IMR-90 (cell line): Measurements from ENCODE around the gene ATXN1. TPM values are rescaled to one million over a fixed set of nuclear protein-coding genes. Genes with fewer than 3 reads are reported as not detected.

Experiments used
- ATAC-seq: fragments of 200-7000 bp; cut with Tn5 transposase; 2 replicates; pipeline ENCODE4 v1.9.1; 2020; ENCODE audit warnings: low read depth, mild to moderate bottlenecking, moderate library complexity
- BruUV-seq: library from RNA; stranded (reverse); fragments of 400-500 nt; replicated peaks from 2 replicates; lab custom pipeline; 2021; lab: Mats Ljungman, UMichigan
- CTCF ChIA-PET: fragments of 300-600 bp; formaldehyde crosslinking; extraction: SDS; loops from one replicate; lab custom pipeline; 2021; ENCODE audit warnings: antibody characterized with exemption; lab: Yijun Ruan, JAX
- POLR2A ChIA-PET: fragments of 300-600 bp; sonication (Branson Sonifier 250); formaldehyde crosslinking; loops from one replicate; lab custom pipeline; 2022; ENCODE audit warnings: antibody characterized with exemption; ENCODE audit not compliant: unreplicated experiment; lab: Charles Lee
- DNase-seq: peaks from one replicate; pipeline ENCODE4 v3.0.0; 2013
- H2AFZ ChIP-seq: replicated peaks from 2 replicates; pipeline ENCODE3; 2013; ENCODE audit warnings: low read length, mild to moderate bottlenecking; ENCODE audit not compliant: poor library complexity
- H2AK5ac ChIP-seq: 2 replicates; pipeline ENCODE4 v1.6.1; 2013; ENCODE audit warnings: low read depth, low read length, inconsistent platforms
- H2AK9ac ChIP-seq: replicated peaks from 2 replicates; pipeline ENCODE3; 2013; ENCODE audit warnings: mild to moderate bottlenecking, low read depth, low read length, moderate library complexity; ENCODE audit not compliant: poor library complexity
- H2BK120ac ChIP-seq: 2 replicates; pipeline ENCODE4 v1.6.1; 2013; ENCODE audit warnings: low read depth, low read length, inconsistent platforms
- H2BK15ac ChIP-seq: 3 replicates; pipeline ENCODE4 v1.6.1; 2013; ENCODE audit warnings: low read depth, low read length, inconsistent platforms
- H2BK20ac ChIP-seq: 2 replicates; pipeline ENCODE4 v1.6.1; 2013; ENCODE audit warnings: low read depth, mild to moderate bottlenecking, inconsistent platforms, low read length, moderate library complexity
- H2BK5ac ChIP-seq: 2 replicates; pipeline ENCODE4 v1.6.1; 2013; ENCODE audit warnings: mild to moderate bottlenecking, low read depth, low read length, inconsistent platforms; ENCODE audit not compliant: poor library complexity, severe bottlenecking
- H3K14ac ChIP-seq: replicated peaks from 2 replicates; pipeline ENCODE4 v1.6.1; 2013; ENCODE audit warnings: low read depth, low read length, inconsistent platforms
- H3K18ac ChIP-seq: 2 replicates; pipeline ENCODE4 v1.6.1; 2013; ENCODE audit warnings: low read depth, low read length, control low read depth
- H3K23ac ChIP-seq: 2 replicates; pipeline ENCODE4 v1.6.1; 2013; ENCODE audit warnings: low read depth, low read length, inconsistent platforms
- H3K27ac ChIP-seq: 2 replicates; pipeline ENCODE4 v1.5.1; 2013; ENCODE audit warnings: mild to moderate bottlenecking, control low read depth, low read length; ENCODE audit not compliant: insufficient read depth
- H3K27me3 ChIP-seq: 2 replicates; pipeline ENCODE4 v1.6.1; 2013; ENCODE audit warnings: low read length; ENCODE audit not compliant: control insufficient read depth, insufficient read depth
- H3K36me3 ChIP-seq: 2 replicates; pipeline ENCODE4 v1.6.1; 2013; ENCODE audit warnings: low read length, mixed read lengths; ENCODE audit not compliant: control insufficient read depth, insufficient read depth
- H3K4ac ChIP-seq: 2 replicates; pipeline ENCODE4 v1.6.1; 2013; ENCODE audit warnings: low read depth, low read length, inconsistent platforms
- H3K4me1 ChIP-seq: 2 replicates; pipeline ENCODE4 v1.6.1; 2013; ENCODE audit warnings: low read length, mixed read lengths; ENCODE audit not compliant: control insufficient read depth, insufficient read depth
- H3K4me2 ChIP-seq: 2 replicates; pipeline ENCODE4 v1.6.1; 2013; ENCODE audit warnings: low read depth, mild to moderate bottlenecking, control low read depth, low read length, moderate library complexity
- H3K4me3 ChIP-seq: 2 replicates; pipeline ENCODE4 v1.5.1; 2013; ENCODE audit warnings: low read depth, mild to moderate bottlenecking, control low read depth, low read length, moderate library complexity; ENCODE audit not compliant: insufficient read depth
- H3K56ac ChIP-seq: 2 replicates; pipeline ENCODE4 v1.6.1; 2013; ENCODE audit warnings: low read length, inconsistent platforms; ENCODE audit not compliant: insufficient read depth; ENCODE audit errors: extremely low read depth
- H3K79me1 ChIP-seq, 2 experiments: 2 replicates each; pipeline ENCODE4 v1.6.1; 2013; ENCODE audit warnings: low read length in 2 of 2, inconsistent platforms in 1 of 2, low read depth in 1 of 2
- H3K9ac ChIP-seq: 2 replicates; pipeline ENCODE4 v1.6.1; 2013; ENCODE audit warnings: low read depth, low read length, control low read depth
- H3K9me1 ChIP-seq: 2 replicates; pipeline ENCODE4 v1.6.1; 2013; ENCODE audit warnings: low read length, inconsistent platforms; ENCODE audit not compliant: insufficient read depth
- H3K9me3 ChIP-seq: 2 replicates; pipeline ENCODE4 v1.6.1; 2013; ENCODE audit warnings: low read length; ENCODE audit not compliant: control insufficient read depth, insufficient read depth
- H4K20me1 ChIP-seq: 2 replicates; pipeline ENCODE4 v1.6.1; 2013; ENCODE audit warnings: low read length, inconsistent platforms; ENCODE audit not compliant: insufficient read depth
- H4K5ac ChIP-seq: 2 replicates; pipeline ENCODE4 v1.6.1; 2013; ENCODE audit warnings: mild to moderate bottlenecking, low read depth, low read length, control low read depth
- H4K8ac ChIP-seq, 2 experiments: 2 replicates each; pipeline ENCODE4 v1.6.1; 2013; ENCODE audit warnings: low read depth in 2 of 2, low read length in 2 of 2, control low read depth in 1 of 2, inconsistent platforms in 1 of 2
- H4K91ac ChIP-seq: 2 replicates; pipeline ENCODE4 v1.6.1; 2013; ENCODE audit warnings: low read depth, low read length, inconsistent platforms; ENCODE audit not compliant: insufficient read depth
- CEBPB ChIP-seq: IDR thresholded peaks from 2 replicates; pipeline ENCODE4 v1.6.1; 2012; ENCODE audit warnings: low read depth, low read length, improper control_type of control experiment
- ELK1 ChIP-seq: fragments of 150-350 bp; IDR thresholded peaks from 2 replicates; pipeline ENCODE4 v1.6.1; 2016; ENCODE audit warnings: low read depth, mild to moderate bottlenecking, low read length, moderate library complexity, borderline replicate concordance
- FOS ChIP-seq: fragments of 150-350 bp; IDR thresholded peaks from 2 replicates; pipeline ENCODE4 v1.6.1; 2016; ENCODE audit warnings: low read depth, low read length
- MAFK ChIP-seq: IDR thresholded peaks from 2 replicates; pipeline ENCODE4 v1.6.1; 2012; ENCODE audit warnings: low read depth, low read length, improper control_type of control experiment
- MAZ ChIP-seq: IDR thresholded peaks from 2 replicates; pipeline ENCODE4 v1.6.1; 2012; ENCODE audit warnings: low read depth, mild to moderate bottlenecking, low read length, improper control_type of control experiment, moderate library complexity, borderline replicate concordance
- RAD21 ChIP-seq: IDR thresholded peaks from 2 replicates; pipeline ENCODE4 v1.6.1; 2012; ENCODE audit warnings: low read length, improper control_type of control experiment
- RCOR1 ChIP-seq: IDR thresholded peaks from 2 replicates; pipeline ENCODE4 v1.6.1; 2012; ENCODE audit warnings: mild to moderate bottlenecking, low read length, improper control_type of control experiment; ENCODE audit not compliant: insufficient replicate concordance
- RFX5 ChIP-seq: IDR thresholded peaks from 2 replicates; pipeline ENCODE4 v1.8.0; 2012; ENCODE audit warnings: low read depth, mild to moderate bottlenecking, low read length, moderate library complexity
- WGBS, 2 experiments: methylation state at CpG; one replicate each; pipeline versions ENCODE4 v1.1.5 to v1.1.7; 2013; ENCODE audit warnings: missing lambda C conversion rate in 2 of 2; ENCODE audit not compliant: insufficient read length in 1 of 2; ENCODE audit errors: extremely low coverage in 2 of 2; 5-methylcytosine and 5-hydroxymethylcytosine counted together
- dilution Hi-C: fragments of 300-500 bp; cut with HindIII; formaldehyde crosslinking; loops from one replicate; pipeline ENCODE4 v1.14.3; 2018; ENCODE audit warnings: low sequenced_read_pairs; ENCODE audit not compliant: unreplicated experiment
- in situ Hi-C: fragments of 300-500 bp; cut with MboI; formaldehyde crosslinking; loops from 3 replicates; pipeline ENCODE4 v1.14.3; 2019; ENCODE audit warnings: low sequenced_read_pairs, inconsistent platforms, mixed read lengths
- intact Hi-C: fragments of 100-400 bp; cut with micrococcal nuclease; formaldehyde crosslinking; loops from 2 replicates; pipeline ENCODE4 v1.10.0; 2022
- polyA plus RNA-seq, 3 experiments: library from polyadenylated mRNA; depleted of rRNA; stranded (reverse); fragments of >200 nt; gene quantifications; 2 replicates each; pipeline ENCODE4 v1.2.3, GENCODE V29; 2012; ENCODE audit warnings: low replicate concordance in 1 of 3
- total RNA-seq: library from RNA; depleted of rRNA; stranded (reverse); fragments of >200 nt; gene quantifications from 2 replicates; pipeline ENCODE4 v1.2.3, GENCODE V29; 2012
- TF ChIP-seq, protein P1 (sequence below): fragments of 150-350 bp; IDR thresholded peaks from 2 replicates; pipeline ENCODE4 v1.6.1; 2017; ENCODE audit warnings: mild to moderate bottlenecking, antibody characterized with exemption, low read length, low read depth

ATXN1 gene
- total and polyA plus RNA-seq, 2 of the 4 experiments (the other 2 are of a cell fraction) = 7.3 to 11.1 TPM

DNA sequence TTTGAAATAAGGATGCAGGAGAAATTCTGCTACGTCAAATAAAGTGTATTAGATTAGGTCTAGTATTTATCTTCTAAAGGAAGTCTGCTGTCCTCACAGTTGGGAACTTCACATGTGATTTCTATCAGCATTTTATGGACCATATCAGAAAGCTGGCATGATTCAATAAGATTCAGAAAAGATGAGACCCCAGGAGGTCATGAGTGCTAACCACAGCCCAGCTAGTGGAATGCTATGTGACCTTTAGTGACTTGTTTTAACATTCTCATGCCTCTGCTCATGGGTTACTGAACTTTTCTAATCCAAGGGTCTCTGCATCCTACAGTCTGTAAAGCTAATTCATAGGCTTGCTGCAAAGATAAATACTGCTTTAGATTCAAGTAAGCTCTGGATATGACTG lies 372.8 kb downstream of the ATXN1 start:
- H2BK5ac ChIP-seq = no peak overlapping the region
- H4K5ac ChIP-seq = no peak overlapping the region; the same call in 1 of the 2 replicates
- no peak overlapping the region for H3K9ac ChIP-seq
- H3K56ac ChIP-seq = no peak overlapping the region
- H2BK120ac ChIP-seq = peak overlapping the region; percentile 47; the same call in 1 of the 2 replicates
- DNase-seq (peak; percentile 43), ATAC-seq (peak; percentile 66)
- dilution Hi-C loops (no loop called here), intact Hi-C loops (no loop called here), in situ Hi-C loops (no loop called here)
- H2AK5ac ChIP-seq = no peak overlapping the region; the same call in 1 of the 2 replicates
- peaks cover 19% of the 10 kb centered on the region for H3K4me1 ChIP-seq
- no peaks in the 10 kb centered on the region; the same call in none of the 2 replicates for H3K36me3 ChIP-seq
- ChIA-PET POLR2A (no interaction called here), CTCF (no interaction called here)
- no peak overlapping the region for H3K4me3 ChIP-seq
- 0 out of 2 replicates have a peak overlapping the region, but pooled peaks have one; percentile 36 for H3K4me2 ChIP-seq
- H3K14ac ChIP-seq = peak overlapping the region; percentile 68
- TF ChIP-seq, protein P1, sequence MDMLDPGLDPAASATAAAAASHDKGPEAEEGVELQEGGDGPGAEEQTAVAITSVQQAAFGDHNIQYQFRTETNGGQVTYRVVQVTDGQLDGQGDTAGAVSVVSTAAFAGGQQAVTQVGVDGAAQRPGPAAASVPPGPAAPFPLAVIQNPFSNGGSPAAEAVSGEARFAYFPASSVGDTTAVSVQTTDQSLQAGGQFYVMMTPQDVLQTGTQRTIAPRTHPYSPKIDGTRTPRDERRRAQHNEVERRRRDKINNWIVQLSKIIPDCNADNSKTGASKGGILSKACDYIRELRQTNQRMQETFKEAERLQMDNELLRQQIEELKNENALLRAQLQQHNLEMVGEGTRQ = no peak
- TF ChIP-seq ELK1 = no peak
- TF ChIP-seq CEBPB = no peak
- no peak for TF ChIP-seq RFX5
- TF ChIP-seq MAFK = no peak
- TF ChIP-seq FOS = no peak
- TF ChIP-seq MAZ = no peak
- TF ChIP-seq RAD21 = no peak
- no peak for TF ChIP-seq RCOR1
- peaks cover 15 to 18% of the 10 kb centered on the region in 2 experiments for H3K79me1 ChIP-seq
- H4K20me1 ChIP-seq = no peaks in the 10 kb centered on the region
- H4K91ac ChIP-seq = no peak overlapping the region
- no peak overlapping the region for H2AFZ ChIP-seq
- peak overlapping the region; percentile 54; the same call in 1 of the 2 replicates for H3K4ac ChIP-seq
- peak overlapping the region; percentile 9 to 40; a peak in 1 of 4 replicates for H4K8ac ChIP-seq
- no peak overlapping the region for H2BK15ac ChIP-seq
- H3K27ac ChIP-seq = no peak overlapping the region
- H3K9me1 ChIP-seq = peaks cover 10% of the 10 kb centered on the region
- H2BK20ac ChIP-seq = peak overlapping the region; percentile 72; the same call in 1 of the 2 replicates
- H3K9me3 ChIP-seq = no peaks in the 10 kb centered on the region
- WGBS, 2 experiments = no CpG with 5 or more reads among the region's 1 CpG
- no peak overlapping the region for H2AK9ac ChIP-seq
- no peaks in the 10 kb centered on the region for H3K27me3 ChIP-seq
- no peak overlapping the region for H3K23ac ChIP-seq
- no TSS peak for BruUV-seq
- no peak overlapping the region for H3K18ac ChIP-seq
